ENCODE results near the gene TRPT1.

GRCh38 chr11:64244107-64244506, 18.1 kb upstream of the TRPT1 start:
- no peak for TF ChIP-seq CTCF (conservative IDR thresholded peaks at IDR 0.05; ENCODE audit: low read length)
- TF ChIP-seq EZH2phosphoT487 (IDR thresholded peaks at IDR 0.05; ENCODE audit: borderline replicate concordance, low read depth, low read length): no peak
